ENCODE results near the gene TMEM80. TPM values are rescaled to one million over a fixed set of nuclear protein-coding genes. Genes with fewer than 3 reads are reported as not detected.
A peak's percentile ranks its signal among the peaks of the same experiment; 100 is the strongest.
"Not testable (repeated sequence)": the region's sequence is repeated elsewhere in the genome, so short reads cannot be mapped to it uniquely, and the experiment has no call there.

The TMEM80 gene
- total RNA-seq: 10 to 100 TPM in 3 of 4 donors, 1 to 10 TPM in 1; 3.2 to 22.3 (median 14.3) TPM

GRCh38 chr11:695538-696248 lies at the start of gene TMEM80:
TMEM80 (plus strand) TSS chr11:695816; CDS start chr11:695828, 12 bp downstream.
- in situ Hi-C loops (cut with MboI; ENCODE audit: low sequenced_read_pairs in 4 of 4) (no loop called here), intact Hi-C loops (cut with DNase I; ENCODE audit: low total_unique reads) (loop anchor here (1.0 to 5.0 kb wide), 4 partner anchors 52 to 128 kb away; partner anchors contain the start of genes PHRF1 and TALDO1)
- Histone ChIP-seq H3K9me3 (no peaks in the 10 kb centered on the region), H3K27ac (peak within 1 kb of the TSS; percentile 92 to 100 (median 98)), H3K4me3 (peak within 1 kb of the TSS; percentile 77 to 92 (median 89)), H3K4me1 (peaks cover 33 to 35% of the 10 kb centered on the region in 2 donors), H3K27me3 (no peaks in the 10 kb centered on the region), H3K36me3 (peaks cover 0 to 12% of the 10 kb centered on the region in 2 donors)
- ATAC-seq: peak; percentile 72 to 74
- DNase-seq: peak; percentile 99
- TF ChIP-seq POLR2A (IDR thresholded peaks at IDR 0.05) (peak; percentile 69 to 72), CTCF (IDR thresholded peaks at IDR 0.05 in 4 of 5, conservative IDR thresholded peaks at IDR 0.05 in 1 of 5) (no peak)

GRCh38 chr11:646214-646613 lies 49.4 kb upstream of the TMEM80 start:
- in situ Hi-C loops (cut with MboI; ENCODE audit: low sequenced_read_pairs in 4 of 4) (no loop called here), intact Hi-C loops (cut with DNase I; ENCODE audit: low total_unique reads) (no loop called here)
- H3K9me3 ChIP-seq: no peaks in the 10 kb centered on the region
- no peak overlapping the region for H3K4me3 ChIP-seq
- no peak for ATAC-seq
- no peaks in the 10 kb centered on the region for H3K36me3 ChIP-seq
- no peak for DNase-seq
- no peak for TF ChIP-seq CTCF (IDR thresholded peaks at IDR 0.05 in 4 of 5, conservative IDR thresholded peaks at IDR 0.05 in 1 of 5)
- no peak for TF ChIP-seq POLR2A (IDR thresholded peaks at IDR 0.05)
- H3K27ac ChIP-seq: no peak overlapping the region
- H3K4me1 ChIP-seq: no peaks in the 10 kb centered on the region
- H3K27me3 ChIP-seq: no peaks in the 10 kb centered on the region

GRCh38 chr11:647672-648158 lies 47.9 kb upstream of the TMEM80 start:
- H3K36me3 ChIP-seq; H3K27ac ChIP-seq; H3K4me1 ChIP-seq; in situ Hi-C loops (cut with MboI; ENCODE audit: low sequenced_read_pairs in 4 of 4); H3K9me3 ChIP-seq; H3K27me3 ChIP-seq; ATAC-seq; DNase-seq; intact Hi-C loops (cut with DNase I; ENCODE audit: low total_unique reads); H3K4me3 ChIP-seq: not testable (repeated sequence)

GRCh38 chr11:650482-650881 lies 45.1 kb upstream of the TMEM80 start:
- DNase-seq (no peak), ATAC-seq (no peak)
- Histone ChIP-seq H3K27me3 (no peaks in the 10 kb centered on the region), H3K4me3 (no peak overlapping the region), H3K27ac (no peak overlapping the region), H3K36me3 (no peaks in the 10 kb centered on the region), H3K9me3 (no peaks in the 10 kb centered on the region), H3K4me1 (no peaks in the 10 kb centered on the region)
- intact Hi-C loops (cut with DNase I; ENCODE audit: low total_unique reads): no loop called here
- in situ Hi-C loops (cut with MboI; ENCODE audit: low sequenced_read_pairs in 4 of 4): no loop called here
- TF ChIP-seq POLR2A (IDR thresholded peaks at IDR 0.05) (no peak), CTCF (IDR thresholded peaks at IDR 0.05 in 4 of 5, conservative IDR thresholded peaks at IDR 0.05 in 1 of 5) (no peak)

GRCh38 chr11:653136-653535 lies 42.5 kb upstream of the TMEM80 start:
- H3K4me3 ChIP-seq; H3K9me3 ChIP-seq; DNase-seq; ATAC-seq; H3K27ac ChIP-seq; intact Hi-C loops (cut with DNase I; ENCODE audit: low total_unique reads); in situ Hi-C loops (cut with MboI; ENCODE audit: low sequenced_read_pairs in 4 of 4); H3K27me3 ChIP-seq; H3K36me3 ChIP-seq; H3K4me1 ChIP-seq: not testable (repeated sequence)
